SH-SY5Y (cell line): Measurements from ENCODE around the gene INPP1.

Experiments
- GATA2 ChIP-seq: IDR thresholded peaks from 2 replicates; pipeline ENCODE4 v1.6.1; 2011; ENCODE audit warnings: mild to moderate bottlenecking, low read depth, low read length
- GATA3 ChIP-seq: IDR thresholded peaks from 2 replicates; pipeline ENCODE4 v1.6.1; 2011; ENCODE audit warnings: low read depth, mild to moderate bottlenecking, low read length, moderate library complexity

DNA sequence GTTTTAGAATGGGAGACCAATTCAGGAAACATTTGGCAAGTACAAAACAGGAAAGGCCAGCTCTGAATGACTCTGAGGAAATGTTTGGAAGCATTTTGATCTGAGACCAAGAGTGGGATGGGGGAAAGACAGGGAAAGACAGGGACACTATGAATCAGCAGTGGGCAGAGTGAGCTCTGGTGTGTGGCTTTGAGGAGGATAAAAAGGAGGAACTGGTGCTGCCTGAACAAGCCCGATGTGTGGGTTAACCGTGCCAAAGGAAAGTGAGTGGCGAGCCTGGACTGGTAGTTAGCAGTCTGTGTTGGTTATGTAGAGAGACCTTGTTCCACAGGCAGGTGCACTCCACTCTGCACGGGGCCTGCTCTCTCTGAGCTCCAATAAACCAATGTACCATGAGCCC, 70.0 kb downstream of the INPP1 start:
- TF ChIP-seq GATA3 = no peak
- TF ChIP-seq GATA2 = no peak
